B cell (primary cell): Measurements from ENCODE around the gene UBE2Q1.

Experiments
- EZH2 ChIP-seq: IDR thresholded peaks from 2 replicates; pipeline ENCODE4 v1.6.1; 2012; ENCODE audit warnings: borderline replicate concordance, low read depth, mild to moderate bottlenecking, moderate library complexity, low read length; ENCODE audit not compliant: insufficient read depth, poor library complexity, severe bottlenecking
- TF ChIP-seq, protein P1 (sequence below): fragments of 200-600 bp; IDR thresholded peaks from one replicate; pipeline ENCODE4 v1.8.0; 2022; ENCODE audit warnings: antibody characterized with exemption, mild to moderate bottlenecking

DNA sequence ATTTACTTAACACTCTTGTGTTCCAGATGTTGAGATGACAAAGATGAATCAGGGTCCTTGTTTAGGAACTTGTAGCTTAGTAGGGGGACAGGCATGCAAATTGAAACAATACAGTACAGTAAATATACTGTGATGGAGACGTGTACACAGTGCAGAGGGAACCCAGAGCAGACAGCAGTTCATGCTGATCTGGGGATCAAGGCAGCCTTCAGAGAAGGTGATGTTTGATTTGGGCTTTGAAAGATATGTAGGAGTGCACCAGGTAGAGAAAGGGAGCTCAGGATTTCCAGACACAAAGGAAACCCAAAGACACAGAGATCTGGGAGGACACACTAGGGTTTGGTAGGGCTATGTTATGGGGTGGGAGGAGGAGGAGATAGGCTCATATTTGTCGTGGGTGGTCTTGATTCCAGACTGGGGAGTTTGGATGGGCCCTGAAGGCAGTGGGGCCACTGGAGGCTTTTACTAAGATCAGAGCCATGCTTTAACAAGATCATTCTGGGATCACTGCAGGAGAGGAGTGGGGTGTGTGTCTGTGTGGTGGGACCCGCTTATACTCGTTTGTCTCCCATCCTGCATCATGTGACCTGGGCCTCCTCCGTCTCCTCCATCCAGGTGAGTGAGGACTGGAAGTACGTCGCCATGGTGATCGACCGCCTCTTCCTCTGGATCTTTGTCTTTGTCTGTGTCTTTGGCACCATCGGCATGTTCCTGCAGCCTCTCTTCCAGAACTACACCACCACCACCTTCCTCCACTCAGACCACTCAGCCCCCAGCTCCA is 16.9 kb upstream of the UBE2Q1 start:
- TF ChIP-seq, protein P1, sequence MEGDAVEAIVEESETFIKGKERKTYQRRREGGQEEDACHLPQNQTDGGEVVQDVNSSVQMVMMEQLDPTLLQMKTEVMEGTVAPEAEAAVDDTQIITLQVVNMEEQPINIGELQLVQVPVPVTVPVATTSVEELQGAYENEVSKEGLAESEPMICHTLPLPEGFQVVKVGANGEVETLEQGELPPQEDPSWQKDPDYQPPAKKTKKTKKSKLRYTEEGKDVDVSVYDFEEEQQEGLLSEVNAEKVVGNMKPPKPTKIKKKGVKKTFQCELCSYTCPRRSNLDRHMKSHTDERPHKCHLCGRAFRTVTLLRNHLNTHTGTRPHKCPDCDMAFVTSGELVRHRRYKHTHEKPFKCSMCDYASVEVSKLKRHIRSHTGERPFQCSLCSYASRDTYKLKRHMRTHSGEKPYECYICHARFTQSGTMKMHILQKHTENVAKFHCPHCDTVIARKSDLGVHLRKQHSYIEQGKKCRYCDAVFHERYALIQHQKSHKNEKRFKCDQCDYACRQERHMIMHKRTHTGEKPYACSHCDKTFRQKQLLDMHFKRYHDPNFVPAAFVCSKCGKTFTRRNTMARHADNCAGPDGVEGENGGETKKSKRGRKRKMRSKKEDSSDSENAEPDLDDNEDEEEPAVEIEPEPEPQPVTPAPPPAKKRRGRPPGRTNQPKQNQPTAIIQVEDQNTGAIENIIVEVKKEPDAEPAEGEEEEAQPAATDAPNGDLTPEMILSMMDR: no peak
- no peak for TF ChIP-seq EZH2
